ENCODE results near the gene CLPTM1. TPM values are rescaled to one million over a fixed set of nuclear protein-coding genes. Genes with fewer than 3 reads are reported as not detected.

CLPTM1 gene
- total and polyA plus RNA-seq, 9 of the 15 experiments (the other 6 are each of a cell fraction or from before 2014, with no cell fraction given): 0.37 to 96.0 (median 27.5) TPM

DNA sequence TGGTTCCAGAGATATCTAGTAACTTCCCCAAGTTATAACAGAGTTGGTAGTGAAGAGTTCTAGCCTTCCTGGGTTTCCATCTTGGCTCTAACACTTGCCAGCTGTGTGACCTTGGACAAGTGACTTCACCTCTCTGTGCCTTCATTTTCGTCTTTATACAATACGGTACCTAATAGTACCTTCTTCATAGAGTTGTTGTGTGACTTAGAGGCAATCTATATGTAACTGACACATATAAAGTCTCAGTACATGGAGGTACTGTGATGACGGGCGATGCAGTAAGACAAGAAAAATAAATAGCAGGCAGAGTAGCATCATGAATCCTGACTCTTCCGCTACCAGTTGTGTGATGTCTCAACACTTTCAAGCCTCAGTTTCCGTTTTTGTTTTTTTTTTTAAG, 75.6 kb downstream of the CLPTM1 start:
- WGBS (ENCODE audit: insufficient coverage, low coverage, missing lambda C conversion rate): 56% methylated on average over 6 of the region's 6 CpGs
- no TSS peak for BruUV-seq (replicated peaks)
- Histone ChIP-seq H3K4me1 (replicated peaks in 1 of 2; ENCODE audit: control insufficient read depth in 2 of 2, insufficient read depth in 2 of 2, low read length in 2 of 2) (peaks cover 0 to 13% of the 10 kb centered on the region in 2 experiments; a peak in 3 of 5 replicates), H3K79me2 (ENCODE audit: control insufficient read depth, insufficient read depth, low read length) (no peaks in the 10 kb centered on the region), H3K36me3 (ENCODE audit: control insufficient read depth, insufficient read depth, low read length) (no peaks in the 10 kb centered on the region), H3K4me2 (ENCODE audit: insufficient read depth, low read length) (no peak overlapping the region), H2AFZ (ENCODE audit: low read depth, low read length) (no peak overlapping the region), H3K4me3 (no peak overlapping the region), H3K9me3 (replicated peaks; ENCODE audit: control insufficient read depth, insufficient read depth, low read depth, low read length) (peaks cover 7% of the 10 kb centered on the region), H3K9ac (ENCODE audit: insufficient read depth in 1 of 2, low read depth in 2 of 2, low read length in 2 of 2) (no peak overlapping the region), H4K20me1 (replicated peaks; ENCODE audit: control insufficient read depth, insufficient read depth, low read length) (no peaks in the 10 kb centered on the region), H3K27ac (ENCODE audit: extremely low read depth, low read depth, low read length) (no peak overlapping the region), H3K9me1 (ENCODE audit: control insufficient read depth, insufficient read depth, low read length) (no peaks in the 10 kb centered on the region), H3K27me3 (ENCODE audit: control insufficient read depth in 2 of 2, insufficient read depth in 2 of 2, low read length in 2 of 2) (no peaks in the 10 kb centered on the region; a peak in 1 of 5 replicates)
- intact Hi-C loops (cut with micrococcal nuclease) (no loop called here), in situ Hi-C loops (cut with MboI) (no loop called here)
- DNase-seq (ENCODE audit: extremely low read depth in 1 of 4, low spot score in 3 of 4): no peak
- CTCF ChIA-PET (ENCODE audit: low intra/inter-chr PET ratio): no interaction called here
- no peak for FAIRE-seq
- POLR2A ChIA-PET: no interaction called here
- no peak for ATAC-seq
- TF ChIP-seq, protein P1, sequence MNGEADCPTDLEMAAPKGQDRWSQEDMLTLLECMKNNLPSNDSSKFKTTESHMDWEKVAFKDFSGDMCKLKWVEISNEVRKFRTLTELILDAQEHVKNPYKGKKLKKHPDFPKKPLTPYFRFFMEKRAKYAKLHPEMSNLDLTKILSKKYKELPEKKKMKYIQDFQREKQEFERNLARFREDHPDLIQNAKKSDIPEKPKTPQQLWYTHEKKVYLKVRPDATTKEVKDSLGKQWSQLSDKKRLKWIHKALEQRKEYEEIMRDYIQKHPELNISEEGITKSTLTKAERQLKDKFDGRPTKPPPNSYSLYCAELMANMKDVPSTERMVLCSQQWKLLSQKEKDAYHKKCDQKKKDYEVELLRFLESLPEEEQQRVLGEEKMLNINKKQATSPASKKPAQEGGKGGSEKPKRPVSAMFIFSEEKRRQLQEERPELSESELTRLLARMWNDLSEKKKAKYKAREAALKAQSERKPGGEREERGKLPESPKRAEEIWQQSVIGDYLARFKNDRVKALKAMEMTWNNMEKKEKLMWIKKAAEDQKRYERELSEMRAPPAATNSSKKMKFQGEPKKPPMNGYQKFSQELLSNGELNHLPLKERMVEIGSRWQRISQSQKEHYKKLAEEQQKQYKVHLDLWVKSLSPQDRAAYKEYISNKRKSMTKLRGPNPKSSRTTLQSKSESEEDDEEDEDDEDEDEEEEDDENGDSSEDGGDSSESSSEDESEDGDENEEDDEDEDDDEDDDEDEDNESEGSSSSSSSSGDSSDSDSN (IDR thresholded peaks at IDR 0.05; ENCODE audit: borderline replicate concordance in 1 of 2, low read depth in 2 of 2, low read length in 2 of 2): no peak
- TF ChIP-seq LCOR (CRISPR knock-in tag; IDR thresholded peaks at IDR 0.05) (no peak), TEAD1 (CRISPR knock-in tag; IDR thresholded peaks at IDR 0.05) (no peak), ZNF274 (IDR thresholded peaks at IDR 0.05; ENCODE audit: borderline replicate concordance, low read depth, low read length) (no peak), ZNF174 (CRISPR knock-in tag; IDR thresholded peaks at IDR 0.05) (no peak), IRF1 (CRISPR knock-in tag; IDR thresholded peaks at IDR 0.05; ENCODE audit: borderline replicate concordance) (no peak), NCOA6 (IDR thresholded peaks at IDR 0.05) (no peak), COPS2 (conservative IDR thresholded peaks at IDR 0.05) (no peak), ZFP36 (IDR thresholded peaks at IDR 0.05; ENCODE audit: low read depth, low read length, partially characterized antibody) (peak; percentile 16), U2AF2 (optimal IDR thresholded peaks at IDR 0.05; ENCODE audit: low read depth, low read length) (no peak), CREB3 (tag; conservative IDR thresholded peaks at IDR 0.05; ENCODE audit: low read depth) (no peak)
- TF ChIP-seq, protein P2, sequence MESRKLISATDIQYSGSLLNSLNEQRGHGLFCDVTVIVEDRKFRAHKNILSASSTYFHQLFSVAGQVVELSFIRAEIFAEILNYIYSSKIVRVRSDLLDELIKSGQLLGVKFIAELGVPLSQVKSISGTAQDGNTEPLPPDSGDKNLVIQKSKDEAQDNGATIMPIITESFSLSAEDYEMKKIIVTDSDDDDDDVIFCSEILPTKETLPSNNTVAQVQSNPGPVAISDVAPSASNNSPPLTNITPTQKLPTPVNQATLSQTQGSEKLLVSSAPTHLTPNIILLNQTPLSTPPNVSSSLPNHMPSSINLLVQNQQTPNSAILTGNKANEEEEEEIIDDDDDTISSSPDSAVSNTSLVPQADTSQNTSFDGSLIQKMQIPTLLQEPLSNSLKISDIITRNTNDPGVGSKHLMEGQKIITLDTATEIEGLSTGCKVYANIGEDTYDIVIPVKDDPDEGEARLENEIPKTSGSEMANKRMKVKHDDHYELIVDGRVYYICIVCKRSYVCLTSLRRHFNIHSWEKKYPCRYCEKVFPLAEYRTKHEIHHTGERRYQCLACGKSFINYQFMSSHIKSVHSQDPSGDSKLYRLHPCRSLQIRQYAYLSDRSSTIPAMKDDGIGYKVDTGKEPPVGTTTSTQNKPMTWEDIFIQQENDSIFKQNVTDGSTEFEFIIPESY (CRISPR knock-in tag; IDR thresholded peaks at IDR 0.05): peak; percentile 51; the same call in 1 of the 2 replicates
- TF ChIP-seq, protein P3, sequence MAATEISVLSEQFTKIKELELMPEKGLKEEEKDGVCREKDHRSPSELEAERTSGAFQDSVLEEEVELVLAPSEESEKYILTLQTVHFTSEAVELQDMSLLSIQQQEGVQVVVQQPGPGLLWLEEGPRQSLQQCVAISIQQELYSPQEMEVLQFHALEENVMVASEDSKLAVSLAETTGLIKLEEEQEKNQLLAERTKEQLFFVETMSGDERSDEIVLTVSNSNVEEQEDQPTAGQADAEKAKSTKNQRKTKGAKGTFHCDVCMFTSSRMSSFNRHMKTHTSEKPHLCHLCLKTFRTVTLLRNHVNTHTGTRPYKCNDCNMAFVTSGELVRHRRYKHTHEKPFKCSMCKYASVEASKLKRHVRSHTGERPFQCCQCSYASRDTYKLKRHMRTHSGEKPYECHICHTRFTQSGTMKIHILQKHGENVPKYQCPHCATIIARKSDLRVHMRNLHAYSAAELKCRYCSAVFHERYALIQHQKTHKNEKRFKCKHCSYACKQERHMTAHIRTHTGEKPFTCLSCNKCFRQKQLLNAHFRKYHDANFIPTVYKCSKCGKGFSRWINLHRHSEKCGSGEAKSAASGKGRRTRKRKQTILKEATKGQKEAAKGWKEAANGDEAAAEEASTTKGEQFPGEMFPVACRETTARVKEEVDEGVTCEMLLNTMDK (IDR thresholded peaks at IDR 0.05; ENCODE audit: borderline replicate concordance, insufficient read depth, low read depth, low read length, poor library complexity, severe bottlenecking): no peak

Data from K562 (cell line).